ENCODE measurements around the gene KLHL29.

KLHL29 gene

GRCh38 chr2:23452853-23453420 lies 68.0 kb downstream of the KLHL29 start:
- DNase-seq = peak; percentile 12

- DNase-seq = no peak
Measured at GRCh38 chr2:23453432-23453831, 68.5 kb downstream of the KLHL29 start.

- DNase-seq = peak; percentile 75
Measured at GRCh38 chr2:23453836-23454460, 69.0 kb downstream of the KLHL29 start.

- no peak for DNase-seq
Measured at GRCh38 chr2:23454501-23455120, 69.6 kb downstream of the KLHL29 start.

GRCh38 chr2:23456396-23456795 lies 71.4 kb downstream of the KLHL29 start:
- DNase-seq = no peak

- DNase-seq = no peak
Measured at GRCh38 chr2:23456881-23457760, 72.1 kb downstream of the KLHL29 start.

GRCh38 chr2:23457990-23458682 lies 73.2 kb downstream of the KLHL29 start:
- no peak for DNase-seq

- no peak for DNase-seq
Measured at GRCh38 chr2:23459032-23459431, 74.1 kb downstream of the KLHL29 start.

GRCh38 chr2:23460228-23460627 lies 75.2 kb downstream of the KLHL29 start:
- peak; percentile 50 for DNase-seq

GRCh38 chr2:23460993-23461392 lies 76.0 kb downstream of the KLHL29 start:
- DNase-seq = no peak

- DNase-seq = no peak
Measured at GRCh38 chr2:23464156-23464555, 79.2 kb downstream of the KLHL29 start.

GRCh38 chr2:23464905-23465537 lies 80.0 kb downstream of the KLHL29 start:
- DNase-seq = no peak

GRCh38 chr2:23465936-23466335 lies 81.0 kb downstream of the KLHL29 start:
- no peak for DNase-seq

GRCh38 chr2:23467618-23468017 lies 82.6 kb downstream of the KLHL29 start:
- DNase-seq = no peak

- no peak for DNase-seq
Measured at GRCh38 chr2:23468474-23469141, 83.6 kb downstream of the KLHL29 start.

GRCh38 chr2:23469142-23469540 lies 84.2 kb downstream of the KLHL29 start:
- no peak for DNase-seq

- peak; percentile 22 for DNase-seq
Measured at GRCh38 chr2:23475036-23475435, 90.1 kb downstream of the KLHL29 start.

- no peak for DNase-seq
Measured at GRCh38 chr2:23475473-23475872, 90.5 kb downstream of the KLHL29 start.

- DNase-seq = no peak
Measured at GRCh38 chr2:23476786-23477185, 91.8 kb downstream of the KLHL29 start.

- no peak for DNase-seq
Measured at GRCh38 chr2:23477392-23477791, 92.4 kb downstream of the KLHL29 start.

GRCh38 chr2:23478087-23478932 lies 93.3 kb downstream of the KLHL29 start:
- DNase-seq = peak; percentile 23

Data from NCI-H82 (cell line).